Measurements from ENCODE around the gene GPSM3.
"Not testable (repeated sequence)": the region's sequence is repeated elsewhere in the genome, so short reads cannot be mapped to it uniquely, and the experiment has no call there.

The GPSM3 gene

GRCh38 chr6:32186151-32186840 is 6.1 kb downstream of the GPSM3 start:
- not testable (repeated sequence) for DNase-seq

DNA sequence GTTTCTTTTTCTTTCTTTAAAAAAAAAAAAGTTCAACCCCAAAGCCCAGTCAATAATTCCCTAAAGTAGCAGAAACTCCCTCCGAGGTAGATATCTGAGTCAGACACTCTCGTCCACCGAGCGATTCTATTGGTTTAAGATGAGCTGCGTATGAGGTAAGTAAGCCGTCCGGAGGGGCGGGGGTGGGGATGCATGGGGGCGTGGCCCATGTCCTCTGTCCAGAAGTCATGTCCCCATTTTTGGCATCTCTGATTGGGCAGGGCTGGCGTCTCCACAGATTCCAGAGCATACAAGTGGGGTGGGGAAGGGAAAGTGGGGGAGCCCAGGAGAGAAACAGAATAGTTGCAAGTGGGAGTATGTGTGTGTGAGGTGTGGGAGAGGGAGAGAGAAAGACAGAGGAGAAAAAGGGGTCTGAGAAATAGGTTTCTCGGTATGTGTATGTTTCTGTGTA is 6.7 kb downstream of the GPSM3 start:
- DNase-seq: peak; percentile 43

GRCh38 chr6:32184084-32184640 is 8.3 kb downstream of the GPSM3 start, which contains the start of gene AGER:
Gene AGER, minus strand, starts transcription at chr6:32184253. Its CDS starts 31 bp downstream, at chr6:32184222.
- no peak for DNase-seq

GRCh38 chr6:32183483-32184083 is 8.9 kb downstream of the GPSM3 start:
- no peak for DNase-seq

DNA sequence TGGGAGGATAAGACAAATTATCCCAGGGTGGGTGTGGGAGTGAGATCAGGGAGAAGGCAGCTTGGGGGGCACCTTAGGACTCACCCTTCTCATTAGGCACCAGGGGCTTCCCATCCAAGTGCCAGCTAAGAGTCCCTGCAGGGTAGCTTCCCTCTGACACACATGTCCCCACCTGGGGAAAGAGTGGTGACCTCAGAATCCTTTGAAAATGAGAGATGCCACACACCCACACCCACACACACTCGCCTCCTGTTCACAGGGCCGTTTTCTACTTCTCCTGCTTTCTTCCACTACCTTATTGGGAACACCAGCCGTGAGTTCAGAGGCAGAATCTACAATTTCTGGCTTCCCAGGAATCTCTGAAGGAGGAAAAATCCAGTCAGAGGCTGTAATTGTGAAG is 9.4 kb downstream of the GPSM3 start:
- no peak for DNase-seq

DNA sequence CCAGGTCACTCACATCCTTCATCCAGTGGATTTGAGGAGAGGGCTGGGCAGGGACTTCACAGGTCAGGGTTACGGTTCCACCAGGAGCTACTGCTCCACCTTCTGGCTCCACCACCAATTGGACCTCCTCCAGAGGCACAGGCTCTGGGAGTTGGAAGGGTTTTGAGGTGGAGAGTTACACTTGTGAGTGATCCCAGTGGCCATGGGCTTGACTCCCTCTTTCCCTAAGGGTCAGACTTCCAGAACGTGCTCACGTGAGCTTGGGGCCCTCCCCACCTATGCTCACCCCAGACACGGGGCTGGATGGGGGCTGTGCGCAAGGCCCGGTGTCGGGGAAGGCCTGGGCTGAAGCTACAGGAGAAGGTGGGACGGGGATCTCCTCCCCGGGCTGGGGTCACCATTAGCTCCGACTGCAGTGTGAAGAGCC is 9.9 kb downstream of the GPSM3 start:
- DNase-seq: no peak

- DNase-seq: no peak
Observed at GRCh38 chr6:32181915-32182529, 10.4 kb downstream of the GPSM3 start.

- DNase-seq: no peak
Observed at GRCh38 chr6:32181148-32181702, 11.2 kb downstream of the GPSM3 start.

DNA sequence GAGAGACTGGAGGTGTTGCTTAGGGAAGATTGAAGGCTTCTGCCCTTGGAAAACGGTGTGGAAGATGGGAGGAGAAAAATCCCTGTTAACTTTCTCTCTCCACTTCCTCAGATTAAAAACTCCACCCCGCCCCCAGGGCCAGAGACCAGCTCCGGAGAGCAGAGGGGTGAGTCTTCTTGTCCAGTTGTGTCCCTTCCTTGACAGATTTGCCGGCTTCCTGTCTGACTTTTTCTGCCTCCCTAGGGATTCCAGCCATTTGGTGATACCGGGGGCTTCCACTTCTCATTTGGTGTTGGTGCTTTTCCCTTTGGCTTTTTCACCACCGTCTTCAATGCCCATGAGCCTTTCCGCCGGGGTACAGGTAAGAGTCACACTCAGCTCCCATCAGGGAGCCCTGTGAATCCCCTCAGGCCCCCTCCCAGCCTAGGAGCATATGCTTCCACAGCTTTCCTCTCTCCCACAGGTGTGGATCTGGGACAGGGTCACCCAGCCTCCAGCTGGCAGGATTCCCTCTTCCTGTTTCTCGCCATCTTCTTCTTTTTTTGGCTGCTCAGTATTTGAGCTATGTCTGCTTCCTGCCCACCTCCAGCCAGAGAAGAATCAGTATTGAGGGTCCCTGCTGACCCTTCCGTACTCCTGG is 12.6 kb downstream of the GPSM3 start:
- no peak for DNase-seq

DNA sequence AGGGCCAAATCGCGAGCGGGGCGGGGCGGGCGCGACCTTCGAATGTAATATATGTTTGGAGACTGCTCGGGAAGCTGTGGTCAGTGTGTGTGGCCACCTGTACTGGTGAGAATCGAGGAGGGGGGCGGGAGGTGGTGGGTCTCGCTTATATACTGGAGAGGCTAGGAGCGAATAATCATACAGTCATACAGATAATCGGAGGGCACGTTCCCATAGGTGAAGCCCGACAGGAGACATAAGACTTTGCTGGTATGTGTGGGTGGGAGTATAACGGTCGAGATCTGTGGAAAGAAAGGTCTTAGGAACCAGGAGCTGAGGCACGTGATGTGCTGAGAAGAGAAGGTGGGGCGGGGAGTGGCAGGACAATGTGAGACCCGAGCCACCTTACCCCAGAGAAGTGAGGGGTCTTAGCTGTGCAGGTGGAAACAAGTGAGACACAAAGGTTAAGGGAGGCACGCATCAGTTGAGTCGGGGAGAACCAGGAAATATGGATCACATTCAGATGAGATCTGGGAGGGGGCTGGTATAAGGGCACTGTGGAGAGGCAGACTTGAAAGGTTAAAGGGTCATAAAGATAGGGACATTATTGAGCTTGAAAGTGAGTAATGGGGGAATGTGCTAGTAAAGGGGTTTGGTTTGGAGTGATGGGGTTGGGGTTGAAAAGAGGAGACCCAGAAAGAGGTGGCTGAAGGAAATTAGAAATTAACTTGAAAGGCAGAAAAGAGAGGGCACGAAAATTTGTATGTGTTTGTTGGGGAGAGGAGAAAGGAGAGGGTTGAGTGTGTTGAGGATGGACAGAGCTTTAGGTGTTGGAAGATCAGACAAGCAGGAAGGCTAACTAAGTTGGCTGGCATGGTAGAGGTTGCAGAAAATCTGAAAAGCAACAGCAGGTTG is 13.6 kb downstream of the GPSM3 start:
- no peak for DNase-seq

DNA sequence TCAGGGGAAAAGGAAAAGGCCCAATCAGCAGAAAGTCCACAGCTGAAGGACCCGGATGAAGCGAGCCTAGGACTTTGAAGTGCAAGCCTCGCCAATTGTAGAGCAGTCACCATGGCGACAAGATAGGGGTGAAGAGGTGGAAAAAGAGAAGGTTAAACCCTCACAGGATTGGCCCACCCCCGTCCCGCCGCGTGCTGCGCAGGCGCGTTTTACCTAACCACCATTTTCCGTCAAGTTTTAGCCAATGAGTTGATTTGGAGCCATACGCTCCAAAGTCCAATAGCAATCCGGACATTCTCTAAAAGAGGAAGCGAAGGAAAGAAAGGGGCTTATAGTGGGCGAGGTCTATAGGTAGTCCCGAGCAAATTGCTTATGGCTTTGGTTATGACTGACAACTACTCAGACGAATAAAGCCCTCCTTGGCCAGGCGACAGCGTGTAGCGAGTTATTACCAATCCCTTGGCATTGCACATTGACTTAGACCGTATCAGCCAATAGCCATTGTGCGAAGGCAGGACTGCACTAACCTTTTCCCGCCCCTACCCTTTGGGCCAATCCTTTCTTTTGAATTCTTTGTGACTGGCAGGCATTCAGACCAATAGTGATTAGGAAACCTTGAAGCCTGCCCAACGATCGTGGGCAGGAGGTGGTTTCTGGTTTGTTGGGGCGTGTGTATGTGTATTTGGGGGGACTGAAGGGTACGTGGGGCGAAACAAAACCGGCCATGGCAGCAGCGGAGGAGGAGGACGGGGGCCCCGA is 14.5 kb downstream of the GPSM3 start, which contains the start of gene RNF5:
RNF5 (plus strand) TSS at position 618 of the 759 bp plus-strand sequence; CDS start at position 725, 107 bp downstream.
- peak; percentile 99 for DNase-seq

DNA sequence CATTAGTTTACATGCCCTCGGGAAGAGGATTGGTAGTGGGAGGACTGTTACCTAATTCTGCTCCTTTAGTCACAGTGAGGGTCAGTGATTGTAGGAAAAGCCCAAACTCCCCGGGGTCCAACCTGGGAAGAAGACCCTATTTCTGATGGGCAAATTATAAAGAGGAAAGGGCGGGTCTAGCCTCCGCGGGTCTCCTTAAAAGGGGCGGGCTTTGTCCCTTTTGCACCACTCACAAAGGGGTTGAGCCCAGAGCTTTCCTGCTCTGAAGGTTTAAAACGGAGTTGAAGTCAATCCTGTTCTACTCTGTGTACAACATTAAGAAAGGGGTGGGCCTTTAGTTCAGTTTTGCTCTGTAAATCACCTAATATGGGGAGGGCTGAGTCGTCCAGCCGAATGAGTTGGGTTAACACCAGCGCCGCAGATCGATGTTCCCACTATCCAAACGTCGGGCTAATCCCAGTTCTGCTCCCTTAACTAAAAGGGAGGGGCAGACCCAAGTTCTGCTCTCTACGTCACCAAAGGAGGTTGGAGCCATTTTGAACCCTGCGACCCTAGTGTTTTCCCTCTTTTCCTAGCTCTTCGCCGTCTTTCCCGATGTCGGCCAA is 15.2 kb downstream of the GPSM3 start:
- DNase-seq: peak; percentile 81

- peak; percentile 54 for DNase-seq
Observed at GRCh38 chr6:32176476-32177182, 15.8 kb downstream of the GPSM3 start.

GRCh38 chr6:32175711-32176475 is 16.6 kb downstream of the GPSM3 start, which contains the start of gene AGPAT1:
Gene AGPAT1, minus strand, starts transcription at chr6:32176084. Its CDS starts 4,588 bp downstream, at chr6:32171496.
- DNase-seq: peak; percentile 91

DNA sequence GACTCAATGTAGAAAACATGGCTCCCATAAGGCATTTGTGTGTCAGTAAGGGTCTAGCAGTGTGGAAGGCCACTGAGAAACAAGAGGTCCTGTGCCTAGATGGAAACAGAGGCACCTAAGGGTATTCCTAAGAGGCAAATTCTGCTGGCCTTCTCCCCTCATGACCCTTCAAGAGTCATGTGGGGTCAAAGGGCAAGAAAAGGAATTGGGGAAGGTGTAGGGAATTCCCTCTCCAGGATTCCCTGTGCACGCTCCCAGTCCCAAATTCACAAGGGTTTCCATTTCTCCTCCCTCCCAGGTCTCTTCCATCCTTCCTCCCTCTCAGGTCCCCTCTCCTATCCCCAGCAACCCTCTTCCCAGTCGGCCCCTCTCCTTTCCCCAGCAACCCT is 17.1 kb downstream of the GPSM3 start:
- DNase-seq: no peak

- DNase-seq: no peak
Observed at GRCh38 chr6:32174416-32174815, 18.0 kb downstream of the GPSM3 start.

GRCh38 chr6:32173051-32173727 is 19.3 kb downstream of the GPSM3 start:
- no peak for DNase-seq

DNA sequence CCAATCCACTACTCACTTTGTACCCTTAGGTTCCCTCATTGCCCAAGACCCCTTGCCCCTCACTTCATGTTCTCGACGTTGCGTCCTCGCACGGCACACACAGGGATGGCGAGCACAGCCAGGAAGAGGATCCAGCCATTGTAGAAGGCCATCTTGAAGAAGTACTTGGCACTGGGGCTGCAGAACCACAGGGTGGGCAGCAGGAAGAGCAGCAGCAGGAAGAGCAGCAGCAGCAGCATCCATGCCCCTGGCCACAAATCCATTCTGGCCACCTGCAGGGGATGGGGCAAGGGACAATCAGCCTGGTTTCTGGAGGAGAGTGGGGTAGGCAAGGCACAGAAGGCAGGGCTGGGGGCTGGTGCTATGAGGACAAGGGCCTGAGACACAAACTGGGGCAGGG is 21.2 kb downstream of the GPSM3 start:
- no peak for DNase-seq

Measured in NCI-H510A (cell line).